ACC112 (cell line): ENCODE data around the gene BNC2.
"Not testable (repeated sequence)": the region's sequence is repeated elsewhere in the genome, so short reads cannot be mapped to it uniquely, and the experiment has no call there.

Experiments used
- H2AFZ ChIP-seq: fragments of 200-600 bp; sonication (generic); one replicate; pipeline ENCODE4 v1.6.0; 2017; ENCODE audit warnings: antibody characterized with exemption, low read length; ENCODE audit not compliant: unreplicated experiment
- H3K27ac ChIP-seq: fragments of 200-600 bp; sonication (generic); 2 replicates; pipeline ENCODE4 v1.5.1; 2014; ENCODE audit warnings: low read depth, mild to moderate bottlenecking, antibody characterized with exemption, low read length, moderate library complexity
- H3K27me3 ChIP-seq: fragments of 200-600 bp; sonication (generic); 2 replicates; pipeline ENCODE4 v1.6.1; 2014; ENCODE audit warnings: mild to moderate bottlenecking, antibody characterized with exemption, low read length, moderate library complexity, mixed read lengths; ENCODE audit not compliant: insufficient read depth
- H3K36me3 ChIP-seq: fragments of 200-600 bp; sonication (generic); 2 replicates; pipeline ENCODE4 v1.6.1; 2016; ENCODE audit warnings: mild to moderate bottlenecking, antibody characterized with exemption, low read length, moderate library complexity, mixed read lengths; ENCODE audit not compliant: insufficient read depth
- H3K4me1 ChIP-seq: fragments of 200-600 bp; sonication (generic); one replicate; pipeline ENCODE4 v1.6.1; 2016; ENCODE audit warnings: low read length, mixed read lengths; ENCODE audit not compliant: insufficient read depth, unreplicated experiment, control insufficient read depth
- H3K4me3 ChIP-seq: fragments of 200-600 bp; sonication (generic); 2 replicates; pipeline ENCODE4 v1.5.1; 2014; ENCODE audit warnings: mild to moderate bottlenecking, low read depth, low read length
- H3K79me2 ChIP-seq: fragments of 200-600 bp; sonication (generic); one replicate; pipeline ENCODE4 v1.6.0; 2016; ENCODE audit warnings: low read length; ENCODE audit not compliant: control insufficient read depth, unreplicated experiment, insufficient read depth

Gene BNC2

DNA sequence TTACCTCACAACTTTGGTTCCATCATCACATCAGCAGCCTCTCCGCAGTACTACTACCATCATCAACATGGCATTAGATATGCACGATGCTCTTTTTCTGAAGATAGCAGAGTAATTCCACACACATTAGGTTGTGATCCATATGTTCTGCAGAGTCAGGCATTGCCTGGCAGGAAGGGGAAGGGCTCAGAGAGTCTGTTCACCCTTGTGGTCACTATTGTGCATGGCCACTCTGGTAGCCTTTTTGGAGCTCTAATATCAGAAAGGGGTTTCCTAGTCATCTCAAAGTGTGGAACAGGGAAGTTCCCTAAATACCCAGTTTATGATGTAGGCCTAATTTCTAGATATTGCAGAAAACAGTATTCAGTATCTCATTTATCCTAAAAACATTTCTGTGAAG lies 373.6 kb downstream of the BNC2 start:
- no peaks in the 10 kb centered on the region for H3K27me3 ChIP-seq
- peaks cover 22% of the 10 kb centered on the region for H3K4me1 ChIP-seq
- no peak overlapping the region for H3K4me3 ChIP-seq
- no peak overlapping the region for H2AFZ ChIP-seq
- H3K27ac ChIP-seq: no peak overlapping the region
- no peaks in the 10 kb centered on the region for H3K36me3 ChIP-seq
- H3K79me2 ChIP-seq: peaks cover 6% of the 10 kb centered on the region

DNA sequence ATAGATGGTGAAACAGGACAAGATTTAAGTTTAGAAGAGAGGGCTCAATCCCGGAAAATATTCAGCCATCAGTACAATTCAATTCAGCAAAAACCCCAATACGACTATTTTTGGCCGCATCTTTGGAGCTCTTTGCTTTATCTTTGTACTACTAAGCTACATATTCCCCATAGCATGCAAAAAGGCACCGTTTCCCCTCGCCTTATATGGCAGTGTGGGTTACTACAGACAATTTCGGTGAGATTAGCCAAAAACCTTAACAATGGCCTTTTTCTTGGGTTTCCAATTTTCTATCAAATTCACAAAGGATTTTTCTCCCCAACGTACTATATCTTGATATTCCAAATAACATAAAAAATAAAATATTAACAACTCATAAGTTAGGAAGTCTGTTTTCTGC lies 382.6 kb downstream of the BNC2 start:
- no peak overlapping the region for H2AFZ ChIP-seq
- H3K27me3 ChIP-seq: no peaks in the 10 kb centered on the region
- no peak overlapping the region for H3K27ac ChIP-seq
- peaks cover 4% of the 10 kb centered on the region for H3K4me1 ChIP-seq
- no peaks in the 10 kb centered on the region for H3K36me3 ChIP-seq
- no peak overlapping the region for H3K4me3 ChIP-seq
- H3K79me2 ChIP-seq: no peaks in the 10 kb centered on the region

DNA sequence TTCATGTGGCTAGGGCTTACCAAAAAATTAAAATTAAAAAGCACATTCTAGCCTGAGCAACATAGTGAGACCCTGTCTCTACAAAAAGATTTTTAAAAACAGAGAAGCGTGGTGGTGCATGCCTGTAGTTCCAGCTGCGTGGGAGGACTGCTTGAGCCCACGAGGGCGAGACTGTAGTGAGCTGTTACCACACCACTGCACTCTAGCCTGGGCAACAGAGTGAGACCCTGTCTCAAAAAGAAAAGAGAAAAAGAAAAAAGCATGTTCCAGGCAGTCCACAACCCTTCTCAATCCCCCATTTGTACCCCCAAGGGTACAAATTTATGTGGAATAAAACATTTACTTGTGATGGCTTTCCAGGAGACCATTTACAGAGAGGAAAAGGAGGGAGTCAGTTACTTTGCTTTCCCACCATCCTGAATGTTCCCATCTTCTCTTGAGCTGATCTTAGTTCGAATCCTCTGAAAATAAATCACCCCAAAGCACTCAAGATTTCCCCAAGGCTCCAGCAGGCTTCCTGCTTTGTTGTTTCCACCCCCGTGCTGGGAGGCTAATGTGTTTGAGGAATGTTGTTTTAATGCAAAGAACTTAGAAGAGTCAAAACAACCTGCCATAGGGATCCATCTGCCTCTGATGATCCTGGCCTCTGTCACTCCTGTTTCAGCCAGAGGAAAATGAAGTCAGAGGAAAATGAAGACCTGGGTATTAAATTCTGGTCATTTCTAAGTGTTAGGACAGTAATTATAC lies 384.7 kb downstream of the BNC2 start:
- Histone ChIP-seq H2AFZ (no peak overlapping the region), H3K4me1 (peaks cover 10% of the 10 kb centered on the region), H3K4me3 (no peak overlapping the region), H3K27me3 (no peaks in the 10 kb centered on the region), H3K79me2 (peaks cover 3% of the 10 kb centered on the region), H3K27ac (no peak overlapping the region), H3K36me3 (0 out of 2 replicates have a peak, but pooled peaks cover 5% of the 10 kb centered on the region)

DNA sequence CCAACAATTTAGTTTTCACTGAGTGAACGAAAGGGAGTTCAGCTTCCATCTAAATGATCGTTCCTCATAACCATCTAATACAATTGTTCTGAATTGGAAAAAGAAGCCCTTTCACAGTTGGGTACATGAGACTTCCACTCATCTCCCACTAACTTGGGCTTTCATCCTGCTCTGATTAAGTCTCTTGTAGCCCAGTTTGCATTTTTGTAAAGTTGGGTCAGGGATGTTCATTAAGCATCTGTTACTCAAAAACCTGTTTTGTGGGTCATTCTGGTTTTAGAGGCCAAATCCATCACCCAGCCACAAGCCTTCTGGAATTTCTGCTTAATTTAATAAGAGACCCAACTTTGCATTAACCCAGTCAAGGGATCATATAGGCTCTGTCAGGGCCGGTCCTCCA lies 385.3 kb downstream of the BNC2 start:
- no peaks in the 10 kb centered on the region for H3K27me3 ChIP-seq
- peaks cover 3% of the 10 kb centered on the region for H3K79me2 ChIP-seq
- H3K27ac ChIP-seq: no peak overlapping the region
- H3K4me1 ChIP-seq: peaks cover 10% of the 10 kb centered on the region
- no peak overlapping the region for H3K4me3 ChIP-seq
- H2AFZ ChIP-seq: no peak overlapping the region
- 0 out of 2 replicates have a peak, but pooled peaks cover 5% of the 10 kb centered on the region for H3K36me3 ChIP-seq

DNA sequence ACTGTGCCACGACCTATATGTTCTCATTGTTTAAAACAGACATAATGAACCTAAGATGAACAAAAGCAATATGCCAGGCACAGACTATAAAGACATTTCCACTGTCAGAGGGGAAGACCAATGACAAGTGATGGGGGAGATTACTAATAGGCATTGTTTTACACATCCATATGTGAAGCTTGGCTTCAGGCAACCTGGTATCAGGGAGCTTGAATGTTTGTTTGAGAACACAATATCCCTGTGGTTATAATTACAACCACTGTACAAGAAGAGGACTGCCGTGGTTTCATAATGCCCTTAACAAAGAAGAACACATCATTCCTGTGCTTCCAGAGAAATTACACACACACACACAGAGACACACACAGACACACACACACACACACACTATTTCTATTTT lies 385.7 kb downstream of the BNC2 start:
- Histone ChIP-seq H3K27me3 (no peaks in the 10 kb centered on the region), H3K27ac (no peak overlapping the region), H3K4me1 (peaks cover 10% of the 10 kb centered on the region), H3K36me3 (0 out of 2 replicates have a peak, but pooled peaks cover 5% of the 10 kb centered on the region), H2AFZ (no peak overlapping the region), H3K4me3 (no peak overlapping the region), H3K79me2 (peaks cover 3% of the 10 kb centered on the region)

DNA sequence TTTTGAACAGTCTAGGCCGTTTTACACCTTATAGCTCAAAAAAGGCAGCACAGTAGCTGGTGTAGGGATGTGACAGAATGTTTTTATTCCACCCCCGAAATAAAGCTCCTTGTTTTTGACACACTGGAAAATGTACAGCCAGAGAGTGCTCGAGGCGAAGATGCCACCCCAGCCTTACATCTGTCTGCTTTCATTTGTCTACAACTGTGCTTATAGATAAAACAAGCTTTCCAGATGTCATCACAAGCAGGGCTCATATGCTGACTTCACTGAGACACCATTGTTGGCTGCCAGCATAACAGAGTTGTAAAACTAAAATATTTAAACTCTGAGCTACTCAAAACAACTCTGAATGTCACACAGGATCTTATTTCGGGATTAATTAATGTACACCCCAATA lies 386.3 kb downstream of the BNC2 start:
- Histone ChIP-seq H3K27me3 (no peaks in the 10 kb centered on the region), H3K79me2 (peaks cover 3% of the 10 kb centered on the region), H3K4me1 (peaks cover 10% of the 10 kb centered on the region), H2AFZ (no peak overlapping the region), H3K4me3 (no peak overlapping the region), H3K36me3 (0 out of 2 replicates have a peak, but pooled peaks cover 5% of the 10 kb centered on the region), H3K27ac (no peak overlapping the region)

DNA sequence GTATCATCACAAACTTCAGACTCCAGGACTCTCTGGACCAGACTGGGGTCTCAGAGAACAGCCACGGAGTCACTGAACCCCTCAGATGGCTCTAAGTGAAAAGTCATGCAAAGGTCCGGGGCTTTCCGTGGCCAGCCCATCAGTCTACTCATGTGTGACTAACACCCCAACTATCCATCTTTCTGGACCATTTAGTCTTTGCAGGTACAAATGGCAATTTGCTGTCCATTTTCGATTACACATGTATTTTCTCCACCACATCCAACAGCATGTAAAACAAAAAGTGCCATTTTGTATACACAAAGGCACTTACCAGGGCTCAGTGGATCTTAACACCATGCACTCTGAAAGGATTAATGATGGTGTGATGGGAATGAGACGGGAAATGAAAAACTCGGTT lies 387.7 kb downstream of the BNC2 start:
- Histone ChIP-seq H3K27me3 (no peaks in the 10 kb centered on the region), H3K36me3 (0 out of 2 replicates have a peak, but pooled peaks cover 5% of the 10 kb centered on the region), H2AFZ (no peak overlapping the region), H3K4me1 (peaks cover 10% of the 10 kb centered on the region), H3K27ac (no peak overlapping the region), H3K79me2 (peaks cover 3% of the 10 kb centered on the region), H3K4me3 (no peak overlapping the region)

DNA sequence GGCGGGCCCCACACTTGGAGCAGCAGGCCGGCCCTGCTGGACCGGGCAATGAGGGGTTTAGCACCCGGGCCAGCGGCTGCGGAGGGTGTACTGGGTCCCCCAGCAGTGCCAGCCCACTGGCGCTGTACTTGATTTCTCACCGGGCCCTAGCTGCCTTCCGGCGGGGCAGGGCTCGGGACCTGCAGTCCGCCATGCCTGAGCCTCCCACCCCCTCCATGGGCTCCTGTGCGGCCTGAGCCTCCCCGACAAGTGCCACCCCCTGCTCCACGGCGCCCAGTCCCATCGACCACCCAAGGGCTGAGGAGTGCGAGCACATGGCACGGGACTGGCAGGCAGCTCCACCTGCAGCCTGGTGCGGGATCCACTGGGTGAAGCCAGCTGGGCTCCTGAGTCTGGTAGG lies 389.9 kb downstream of the BNC2 start:
- H2AFZ ChIP-seq, H3K4me1 ChIP-seq, H3K27ac ChIP-seq, H3K27me3 ChIP-seq, H3K4me3 ChIP-seq, H3K79me2 ChIP-seq, H3K36me3 ChIP-seq: not testable (repeated sequence)

DNA sequence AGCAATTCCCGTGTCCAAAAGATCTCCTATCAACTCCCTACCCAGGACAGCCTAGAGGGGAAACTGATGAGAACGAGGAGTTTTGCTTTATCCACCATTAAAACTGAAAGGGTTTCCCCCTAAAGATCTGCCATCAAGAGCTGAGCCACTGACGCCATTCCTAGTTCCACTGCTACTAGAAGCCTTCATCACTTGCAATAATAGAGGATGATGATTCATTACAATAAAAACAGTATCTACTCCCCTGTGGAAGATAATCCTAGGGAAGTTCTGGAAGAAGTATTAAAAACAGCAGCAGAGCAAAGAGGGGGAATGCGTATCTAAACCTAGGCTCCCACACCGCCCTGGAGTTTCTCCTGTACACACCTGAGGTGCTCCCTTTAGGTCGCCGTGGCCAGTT lies 394.5 kb downstream of the BNC2 start:
- Histone ChIP-seq H3K4me3 (no peak overlapping the region), H3K79me2 (peaks cover 6% of the 10 kb centered on the region), H3K27ac (no peak overlapping the region), H3K36me3 (peaks cover 19% of the 10 kb centered on the region; the same call in 1 of the 2 replicates), H2AFZ (no peak overlapping the region), H3K4me1 (no peaks in the 10 kb centered on the region), H3K27me3 (no peaks in the 10 kb centered on the region)

DNA sequence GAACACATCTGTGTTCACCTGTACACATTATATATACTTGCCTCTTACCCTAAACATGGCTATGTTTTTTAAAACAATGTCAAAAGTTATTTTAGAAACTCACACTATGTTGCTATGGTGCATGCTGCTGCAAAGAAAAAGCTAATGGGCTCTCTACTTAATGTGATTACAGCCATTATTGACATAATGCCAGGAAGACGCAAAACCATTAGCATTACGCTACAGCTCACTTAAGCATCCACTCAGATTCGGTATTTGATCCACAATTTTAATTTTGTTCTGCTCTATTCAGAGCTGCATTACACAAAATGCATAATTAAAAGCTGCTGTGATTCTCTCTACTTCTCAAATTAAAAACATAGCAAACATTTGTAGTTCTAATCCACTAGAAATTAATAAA lies 395.2 kb downstream of the BNC2 start:
- Histone ChIP-seq H2AFZ (no peak overlapping the region), H3K27ac (no peak overlapping the region), H3K4me1 (no peaks in the 10 kb centered on the region), H3K4me3 (no peak overlapping the region), H3K27me3 (no peaks in the 10 kb centered on the region), H3K36me3 (peaks cover 19% of the 10 kb centered on the region; the same call in 1 of the 2 replicates), H3K79me2 (peaks cover 6% of the 10 kb centered on the region)

DNA sequence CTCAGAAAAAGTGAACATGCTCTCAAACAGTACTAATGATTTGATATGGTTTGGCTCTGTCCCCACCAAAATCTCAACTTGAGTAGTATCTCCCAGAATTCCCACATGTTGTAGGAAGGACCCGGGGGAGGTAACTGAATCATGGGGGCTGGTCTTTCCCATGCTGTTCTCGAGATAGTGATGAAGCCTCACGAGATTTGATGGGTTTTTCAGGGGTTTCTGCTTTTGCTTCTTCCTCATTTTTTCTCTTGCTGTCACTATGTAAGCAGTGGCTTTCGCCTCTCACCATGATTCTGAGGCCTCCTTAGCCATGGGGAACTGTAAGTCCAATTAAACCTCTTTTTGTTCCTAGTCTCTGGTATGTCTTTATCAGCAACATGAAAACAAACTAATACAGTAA lies 401.3 kb downstream of the BNC2 start:
- Histone ChIP-seq H3K27me3 (no peaks in the 10 kb centered on the region), H3K36me3 (peaks cover 12% of the 10 kb centered on the region; the same call in 1 of the 2 replicates), H2AFZ (no peak overlapping the region), H3K4me1 (no peaks in the 10 kb centered on the region), H3K4me3 (no peak overlapping the region), H3K27ac (no peak overlapping the region), H3K79me2 (no peaks in the 10 kb centered on the region)
